Duodenal mucosa (tissue), 2 donors: ENCODE data around the gene YEATS4.

Experiments used
- H3K27ac ChIP-seq: one replicate; pipeline ENCODE4 v1.7.0; 2013; ENCODE audit warnings: low read depth, low read length
- H3K27me3 ChIP-seq, 2 donors: one replicate each; pipeline ENCODE4 v1.7.0; 2013; ENCODE audit warnings: low read length in 2 of 2, control low read depth in 1 of 2; ENCODE audit not compliant: insufficient read depth in 2 of 2, control insufficient read depth in 1 of 2
- H3K36me3 ChIP-seq, 2 donors: one replicate each; pipeline ENCODE4 v1.7.0; 2013; ENCODE audit warnings: low read length in 2 of 2, control low read depth in 1 of 2; ENCODE audit not compliant: insufficient read depth in 2 of 2, control insufficient read depth in 1 of 2
- H3K4me1 ChIP-seq, 2 donors: one replicate each; pipeline ENCODE4 v1.7.0; 2013; ENCODE audit warnings: low read length in 2 of 2, control low read depth in 1 of 2; ENCODE audit not compliant: insufficient read depth in 2 of 2, control insufficient read depth in 1 of 2
- H3K4me3 ChIP-seq, 2 donors: one replicate each; pipeline ENCODE4 v1.7.0; 2013; ENCODE audit warnings: low read length in 2 of 2, low read depth in 1 of 2
- H3K9ac ChIP-seq, 2 donors: one replicate each; pipeline ENCODE4 v1.7.0; 2013; ENCODE audit warnings: low read length in 2 of 2, low read depth in 1 of 2
- H3K9me3 ChIP-seq, 2 donors: one replicate each; pipeline ENCODE4 v1.7.0; 2013; ENCODE audit warnings: low read length in 2 of 2, control low read depth in 1 of 2; ENCODE audit not compliant: control insufficient read depth in 1 of 2

Gene YEATS4

GRCh38 chr12:69341328-69341727 lies 18.2 kb upstream of the YEATS4 start:
- Histone ChIP-seq H3K36me3 (no peaks in the 10 kb centered on the region), H3K4me1 (peaks cover 13 to 37% of the 10 kb centered on the region in 2 donors), H3K4me3 (no peak overlapping the region), H3K27ac (no peak overlapping the region), H3K27me3 (no peaks in the 10 kb centered on the region), H3K9ac (no peak overlapping the region), H3K9me3 (no peaks in the 10 kb centered on the region)

- no peaks in the 10 kb centered on the region for H3K36me3 ChIP-seq
- no peak overlapping the region for H3K27ac ChIP-seq
- H3K4me1 ChIP-seq = peaks cover 13 to 35% of the 10 kb centered on the region in 2 donors
- H3K27me3 ChIP-seq = no peaks in the 10 kb centered on the region
- H3K4me3 ChIP-seq = no peak overlapping the region
- no peaks in the 10 kb centered on the region for H3K9me3 ChIP-seq
- H3K9ac ChIP-seq = no peak overlapping the region
Measured at GRCh38 chr12:69342421-69342820, 17.1 kb upstream of the YEATS4 start.

GRCh38 chr12:69343357-69343756 lies 16.2 kb upstream of the YEATS4 start:
- peak overlapping the region in 1 of 2 donors; percentile 4 for H3K9ac ChIP-seq
- H3K36me3 ChIP-seq = no peaks in the 10 kb centered on the region
- H3K4me1 ChIP-seq = peaks cover 13 to 31% of the 10 kb centered on the region in 2 donors
- H3K27me3 ChIP-seq = no peaks in the 10 kb centered on the region
- no peaks in the 10 kb centered on the region for H3K9me3 ChIP-seq
- no peak overlapping the region for H3K27ac ChIP-seq
- H3K4me3 ChIP-seq = no peak overlapping the region

- Histone ChIP-seq H3K27me3 (no peaks in the 10 kb centered on the region), H3K4me1 (peaks cover 13 to 29% of the 10 kb centered on the region in 2 donors), H3K9me3 (no peaks in the 10 kb centered on the region), H3K4me3 (no peak overlapping the region), H3K36me3 (no peaks in the 10 kb centered on the region), H3K9ac (peak overlapping the region in 1 of 2 donors; percentile 4), H3K27ac (no peak overlapping the region)
Measured at GRCh38 chr12:69343885-69344612, 15.5 kb upstream of the YEATS4 start.

- Histone ChIP-seq H3K4me1 (peaks cover 13 to 23% of the 10 kb centered on the region in 2 donors), H3K27me3 (no peaks in the 10 kb centered on the region), H3K27ac (no peak overlapping the region), H3K36me3 (no peaks in the 10 kb centered on the region), H3K9ac (no peak overlapping the region), H3K9me3 (no peaks in the 10 kb centered on the region), H3K4me3 (no peak overlapping the region)
Measured at GRCh38 chr12:69345077-69345476, 14.5 kb upstream of the YEATS4 start.

- H3K4me3 ChIP-seq = no peak overlapping the region
- no peaks in the 10 kb centered on the region for H3K9me3 ChIP-seq
- H3K36me3 ChIP-seq = no peaks in the 10 kb centered on the region
- peaks cover 6 to 16% of the 10 kb centered on the region in 2 donors for H3K4me1 ChIP-seq
- H3K9ac ChIP-seq = peak overlapping the region in 1 of 2 donors; percentile 18
- no peaks in the 10 kb centered on the region for H3K27me3 ChIP-seq
- no peak overlapping the region for H3K27ac ChIP-seq
Measured at GRCh38 chr12:69345742-69346141, 13.8 kb upstream of the YEATS4 start.

- H3K36me3 ChIP-seq = no peaks in the 10 kb centered on the region
- no peaks in the 10 kb centered on the region for H3K9me3 ChIP-seq
- no peaks in the 10 kb centered on the region for H3K27me3 ChIP-seq
- H3K4me3 ChIP-seq = peak within 1 kb of the TSS; percentile 9 to 16
- no peak within 1 kb of the TSS for H3K27ac ChIP-seq
- peaks cover 0 to 9% of the 10 kb centered on the region in 2 donors for H3K4me1 ChIP-seq
- H3K9ac ChIP-seq = no peak within 1 kb of the TSS
Measured at GRCh38 chr12:69348162-69348938, 11.2 kb upstream of the YEATS4 start, which contains the start of gene LYZ. Gene LYZ, plus strand, starts transcription at chr12:69348381. Its CDS starts 28 bp downstream, at chr12:69348409.

- H3K4me3 ChIP-seq = peak overlapping the region in 1 of 2 donors; percentile 56
- H3K9ac ChIP-seq = no peak overlapping the region
- H3K27ac ChIP-seq = no peak overlapping the region
- H3K27me3 ChIP-seq = no peaks in the 10 kb centered on the region
- H3K4me1 ChIP-seq = peaks cover 0 to 3% of the 10 kb centered on the region in 2 donors
- no peaks in the 10 kb centered on the region for H3K9me3 ChIP-seq
- H3K36me3 ChIP-seq = no peaks in the 10 kb centered on the region
Measured at GRCh38 chr12:69350002-69350626, 9.4 kb upstream of the YEATS4 start.

GRCh38 chr12:69350777-69351176 lies 8.8 kb upstream of the YEATS4 start:
- Histone ChIP-seq H3K9me3 (no peaks in the 10 kb centered on the region), H3K4me1 (no peaks in the 10 kb centered on the region), H3K4me3 (no peak overlapping the region), H3K36me3 (no peaks in the 10 kb centered on the region), H3K27me3 (no peaks in the 10 kb centered on the region), H3K9ac (no peak overlapping the region), H3K27ac (no peak overlapping the region)
